GM23338 (cell line): Measurements from ENCODE around the gene NAA15. TPM values are rescaled to one million over a fixed set of nuclear protein-coding genes. Genes with fewer than 3 reads are reported as not detected.

Source experiments
- ATAC-seq: fragments of 200-7000 bp; cut with Tn5 transposase; 3 replicates; pipeline ENCODE4 v1.9.1; 2020
- DNase-seq: peaks from one replicate; pipeline ENCODE4 v3.0.0-alpha.2; 2015; ENCODE audit warnings: low spot score
- H2AFZ ChIP-seq: fragments of 200-600 bp; sonication (generic); 2 replicates; pipeline ENCODE4 v1.8.0; 2016; ENCODE audit warnings: antibody characterized with exemption, mild to moderate bottlenecking, moderate library complexity
- H3F3A ChIP-seq: fragments of 200-600 bp; sonication (generic); replicated peaks from 2 replicates; pipeline ENCODE4 v1.8.0; 2017; ENCODE audit warnings: antibody characterized with exemption, mixed run types, low read depth
- H3K27ac ChIP-seq: fragments of 200-600 bp; sonication (generic); 2 replicates; pipeline ENCODE4 v1.6.1; 2016; ENCODE audit warnings: low read depth
- H3K27me3 ChIP-seq: fragments of 200-600 bp; sonication (generic); 2 replicates; pipeline ENCODE4 v1.8.0; 2016; ENCODE audit warnings: mild to moderate bottlenecking, mixed run types, moderate library complexity; ENCODE audit not compliant: insufficient read depth
- H3K36me3 ChIP-seq: fragments of 200-600 bp; sonication (generic); 2 replicates; pipeline ENCODE4 v1.8.0; 2016; ENCODE audit warnings: mild to moderate bottlenecking; ENCODE audit not compliant: insufficient read depth
- H3K4me1 ChIP-seq: fragments of 200-600 bp; sonication (generic); 2 replicates; pipeline ENCODE4 v1.8.0; 2016; ENCODE audit warnings: mild to moderate bottlenecking, moderate library complexity; ENCODE audit not compliant: insufficient read depth
- H3K4me2 ChIP-seq: fragments of 200-600 bp; sonication (generic); 2 replicates; pipeline ENCODE4 v1.7.1; 2017; ENCODE audit warnings: mixed run types
- H3K4me3 ChIP-seq: fragments of 200-600 bp; sonication (generic); 2 replicates; pipeline ENCODE4 v1.6.1; 2016; ENCODE audit warnings: mixed run types
- H3K79me2 ChIP-seq: fragments of 200-600 bp; sonication (generic); replicated peaks from 2 replicates; pipeline ENCODE4 v1.8.0; 2017; ENCODE audit warnings: mild to moderate bottlenecking; ENCODE audit not compliant: insufficient read depth
- H3K9me2 ChIP-seq: fragments of 200-600 bp; sonication (generic); 2 replicates; pipeline ENCODE4 v1.8.0; 2017; ENCODE audit not compliant: insufficient read depth
- H4K20me1 ChIP-seq: fragments of 200-600 bp; sonication (generic); replicated peaks from 2 replicates; pipeline ENCODE4 v1.8.0; 2017; ENCODE audit warnings: mild to moderate bottlenecking; ENCODE audit not compliant: insufficient read depth
- H3K27ac Mint-ChIP-seq: 2 replicates; pipeline ENCODE4 v1.8.0; 2020; ENCODE audit warnings: inconsistent platforms, mild to moderate bottlenecking, moderate library complexity, mixed read lengths
- H3K27me3 Mint-ChIP-seq: 3 replicates; pipeline ENCODE4 v1.8.0; 2022; ENCODE audit warnings: low read depth, mild to moderate bottlenecking, moderate library complexity, mixed read lengths, inconsistent platforms; ENCODE audit not compliant: insufficient read depth, poor library complexity
- H3K36me3 Mint-ChIP-seq: 3 replicates; pipeline ENCODE4 v1.8.0; 2021; ENCODE audit warnings: low read depth, mild to moderate bottlenecking, inconsistent platforms, moderate library complexity, mixed read lengths
- H3K4me1 Mint-ChIP-seq: 3 replicates; pipeline ENCODE4 v1.8.0; 2020; ENCODE audit warnings: mild to moderate bottlenecking, inconsistent platforms, mixed read lengths
- H3K4me3 Mint-ChIP-seq: 3 replicates; pipeline ENCODE4 v1.8.0; 2021; ENCODE audit warnings: moderate library complexity, mild to moderate bottlenecking, inconsistent platforms, mixed read lengths
- H3K9me3 Mint-ChIP-seq: 3 replicates; pipeline ENCODE4 v1.8.0; 2020; ENCODE audit warnings: moderate library complexity, mild to moderate bottlenecking, inconsistent platforms, mixed read lengths
- CREB1 ChIP-seq: fragments of 250-450 bp; sonication (Bioruptor Pico); IDR thresholded peaks from 2 replicates; pipeline ENCODE4 v1.5.0; 2020; ENCODE audit warnings: low read depth, mild to moderate bottlenecking, moderate library complexity
- CTCF ChIP-seq, 2 experiments: fragments of 200-600 bp in 1 of 2; sonication (generic) in 1 of 2; conservative IDR thresholded peaks; 2 replicates each; pipeline versions ENCODE4 v1.5.1 to v1.6.1; 2016 to 2017; ENCODE audit warnings: antibody characterized with exemption in 2 of 2, low read depth in 2 of 2, mild to moderate bottlenecking in 2 of 2, moderate library complexity in 1 of 2
- ETS1 ChIP-seq: IDR thresholded peaks from 2 replicates; pipeline ENCODE4 v1.6.1; 2016; ENCODE audit warnings: antibody characterized with exemption
- EZH2 ChIP-seq: fragments of 200-600 bp; sonication (generic); IDR thresholded peaks from one replicate; pipeline ENCODE4 v1.8.0; 2017; ENCODE audit warnings: antibody characterized with exemption, mild to moderate bottlenecking, low read depth; ENCODE audit not compliant: unreplicated experiment
- EZH2phosphoT487 ChIP-seq: fragments of 200-600 bp; sonication (generic); IDR thresholded peaks from one replicate; pipeline ENCODE4 v1.8.1; 2018; ENCODE audit warnings: antibody characterized with exemption; ENCODE audit not compliant: unreplicated experiment
- JUNB ChIP-seq: IDR thresholded peaks from one replicate; pipeline ENCODE4 v1.6.1; 2016; ENCODE audit warnings: antibody characterized with exemption; ENCODE audit not compliant: unreplicated experiment
- NANOG ChIP-seq: IDR thresholded peaks from 2 replicates; pipeline ENCODE4 v1.6.1; 2016; ENCODE audit warnings: antibody characterized with exemption, borderline replicate concordance
- POLR2AphosphoS5 ChIP-seq: IDR thresholded peaks from 2 replicates; pipeline ENCODE4 v1.6.1; 2016; ENCODE audit warnings: antibody characterized with exemption, low read depth
- STAT1 ChIP-seq: IDR thresholded peaks from one replicate; pipeline ENCODE4 v1.6.1; 2016; ENCODE audit warnings: antibody characterized with exemption; ENCODE audit not compliant: unreplicated experiment
- ZNF114 ChIP-seq: fragments of 250-450 bp; sonication (Bioruptor Pico); IDR thresholded peaks from 2 replicates; pipeline ENCODE4 v1.5.0; 2020; ENCODE audit warnings: mild to moderate bottlenecking, moderate library complexity
- ZNF331 ChIP-seq: fragments of 250-450 bp; sonication (Bioruptor Pico); IDR thresholded peaks from 2 replicates; pipeline ENCODE4 v1.5.0; 2020; ENCODE audit warnings: low read depth, mild to moderate bottlenecking, moderate library complexity
- polyA plus RNA-seq: library from polyadenylated mRNA; unstranded; fragments of >200 nt; fragmentation: Nextera tagmentation; extraction: Ambion mirVana; gene quantifications from 2 replicates; pipeline ENCODE4 v1.2.1, GENCODE V29; 2016
- total RNA-seq: library from RNA; depleted of rRNA; stranded (reverse); fragments of >200 nt; shearing (Covaris generic); gene quantifications from 2 replicates; pipeline ENCODE4 v1.2.3, GENCODE V29; 2014
- TF ChIP-seq, protein P1 (sequence below): IDR thresholded peaks from one replicate; pipeline ENCODE4 v1.6.1; 2018; ENCODE audit warnings: antibody characterized with exemption; ENCODE audit not compliant: unreplicated experiment

Gene NAA15
- total and polyA plus RNA-seq, 2 experiments from 2014 or later = 80.1 to 101 TPM

GRCh38 chr4:139282721-139283075 is 18.6 kb upstream of the NAA15 start (continued):
- TF ChIP-seq CTCF (conservative IDR thresholded peaks at IDR 0.05; ENCODE audit: low read depth in 2 of 2) (no peak), POLR2AphosphoS5 (no peak), NANOG (no peak), CREB1 (CRISPR knock-in tag) (no peak), EZH2 (no peak), ETS1 (no peak), ZNF114 (CRISPR knock-in tag) (no peak), ZNF331 (no peak), JUNB (no peak)
- TF ChIP-seq, protein P1, sequence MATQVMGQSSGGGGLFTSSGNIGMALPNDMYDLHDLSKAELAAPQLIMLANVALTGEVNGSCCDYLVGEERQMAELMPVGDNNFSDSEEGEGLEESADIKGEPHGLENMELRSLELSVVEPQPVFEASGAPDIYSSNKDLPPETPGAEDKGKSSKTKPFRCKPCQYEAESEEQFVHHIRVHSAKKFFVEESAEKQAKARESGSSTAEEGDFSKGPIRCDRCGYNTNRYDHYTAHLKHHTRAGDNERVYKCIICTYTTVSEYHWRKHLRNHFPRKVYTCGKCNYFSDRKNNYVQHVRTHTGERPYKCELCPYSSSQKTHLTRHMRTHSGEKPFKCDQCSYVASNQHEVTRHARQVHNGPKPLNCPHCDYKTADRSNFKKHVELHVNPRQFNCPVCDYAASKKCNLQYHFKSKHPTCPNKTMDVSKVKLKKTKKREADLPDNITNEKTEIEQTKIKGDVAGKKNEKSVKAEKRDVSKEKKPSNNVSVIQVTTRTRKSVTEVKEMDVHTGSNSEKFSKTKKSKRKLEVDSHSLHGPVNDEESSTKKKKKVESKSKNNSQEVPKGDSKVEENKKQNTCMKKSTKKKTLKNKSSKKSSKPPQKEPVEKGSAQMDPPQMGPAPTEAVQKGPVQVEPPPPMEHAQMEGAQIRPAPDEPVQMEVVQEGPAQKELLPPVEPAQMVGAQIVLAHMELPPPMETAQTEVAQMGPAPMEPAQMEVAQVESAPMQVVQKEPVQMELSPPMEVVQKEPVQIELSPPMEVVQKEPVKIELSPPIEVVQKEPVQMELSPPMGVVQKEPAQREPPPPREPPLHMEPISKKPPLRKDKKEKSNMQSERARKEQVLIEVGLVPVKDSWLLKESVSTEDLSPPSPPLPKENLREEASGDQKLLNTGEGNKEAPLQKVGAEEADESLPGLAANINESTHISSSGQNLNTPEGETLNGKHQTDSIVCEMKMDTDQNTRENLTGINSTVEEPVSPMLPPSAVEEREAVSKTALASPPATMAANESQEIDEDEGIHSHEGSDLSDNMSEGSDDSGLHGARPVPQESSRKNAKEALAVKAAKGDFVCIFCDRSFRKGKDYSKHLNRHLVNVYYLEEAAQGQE = no peak

GRCh38 chr4:139286186-139286698 is 15.1 kb upstream of the NAA15 start:
- ATAC-seq = no peak
- TF ChIP-seq STAT1 (no peak), ZNF114 (CRISPR knock-in tag) (no peak), EZH2 (no peak), POLR2AphosphoS5 (no peak), NANOG (no peak), EZH2phosphoT487 (no peak), JUNB (no peak)
- TF ChIP-seq, protein P1 = no peak

More at GRCh38 chr4:139286186-139286698, 15.1 kb upstream of the NAA15 start:
- Histone ChIP-seq H3K4me3 (no peak overlapping the region), H3F3A (no peaks in the 10 kb centered on the region; the same call in 1 of the 2 replicates), H3K4me1 (no peaks in the 10 kb centered on the region), H3K27me3 (peaks cover 10% of the 10 kb centered on the region), H3K9me2 (0 out of 2 replicates have a peak, but pooled peaks cover 2% of the 10 kb centered on the region), H4K20me1 (no peaks in the 10 kb centered on the region; the same call in 1 of the 2 replicates), H2AFZ (no peak overlapping the region), H3K4me2 (no peak overlapping the region), H3K27ac (no peak overlapping the region), H3K36me3 (peaks cover 8% of the 10 kb centered on the region; the same call in 1 of the 2 replicates), H3K79me2 (no peaks in the 10 kb centered on the region)
- DNase-seq = no peak
- Mint-ChIP-seq H3K4me1 (no peaks in the 10 kb centered on the region; the same call in 2 of the 3 replicates), H3K27ac (no peak overlapping the region), H3K9me3 (peaks cover 12% of the 10 kb centered on the region), H3K36me3 (peaks cover 27% of the 10 kb centered on the region), H3K27me3 (peaks cover 1% of the 10 kb centered on the region), H3K4me3 (no peak overlapping the region)
